ENCODE data around the gene RARRES2. TPM values are rescaled to one million over a fixed set of nuclear protein-coding genes. Genes with fewer than 3 reads are reported as not detected.
A peak's percentile ranks its signal among the peaks of the same experiment; 100 is the strongest.

RARRES2 gene
- total and polyA plus RNA-seq, 2 of the 13 experiments (the other 11 are each of a cell fraction or from before 2014, with no cell fraction given) = 134 to 172 TPM

- TF ChIP-seq SRSF1 (optimal IDR thresholded peaks at IDR 0.05; ENCODE audit: low read depth, low read length) = peak; percentile 95
- no peak; the same call in 1 of the 2 replicates for TF ChIP-seq TMF1 (CRISPR knock-in tag; IDR thresholded peaks at IDR 0.05; ENCODE audit: low read depth)
- TF ChIP-seq NFRKB (IDR thresholded peaks at IDR 0.05) = no peak
- TF ChIP-seq KAT7 (CRISPR knock-in tag; IDR thresholded peaks at IDR 0.05; ENCODE audit: borderline replicate concordance) = no peak; the same call in 1 of the 2 replicates
- TF ChIP-seq MBNL3 (CRISPR knock-in tag; conservative IDR thresholded peaks at IDR 0.05) = no peak
- TF ChIP-seq CREB3 (CRISPR knock-in tag; IDR thresholded peaks at IDR 0.05) = 0 out of 2 replicates have a peak, but pooled peaks have one; percentile 79
- no peak for TF ChIP-seq BRF2 (CRISPR knock-in tag; IDR thresholded peaks at IDR 0.05)
- no peak for TF ChIP-seq ZNF850 (CRISPR knock-in tag; conservative IDR thresholded peaks at IDR 0.05)
- no peak for TF ChIP-seq ZNF580 (CRISPR knock-in tag; IDR thresholded peaks at IDR 0.05; ENCODE audit: borderline replicate concordance, low read depth)
- TF ChIP-seq U2AF2 (IDR thresholded peaks at IDR 0.05; ENCODE audit: low read depth, low read length) = no peak
- TF ChIP-seq ZSCAN21 (CRISPR knock-in tag; IDR thresholded peaks at IDR 0.05; ENCODE audit: borderline replicate concordance) = no peak
- no peak for TF ChIP-seq SMYD3 (CRISPR knock-in tag; IDR thresholded peaks at IDR 0.05)
- no peak for TF ChIP-seq NFE2L1 (CRISPR knock-in tag; IDR thresholded peaks at IDR 0.05; ENCODE audit: borderline replicate concordance)
- 0 out of 2 replicates have a peak, but pooled peaks have one; percentile 10 for TF ChIP-seq CREB1 (IDR thresholded peaks at IDR 0.05)
- no peak for TF ChIP-seq CREB1 (CRISPR knock-in tag; IDR thresholded peaks at IDR 0.05)
- 0 out of 2 replicates have a peak, but pooled peaks have one; percentile 25 for TF ChIP-seq RNF2 (conservative IDR thresholded peaks at IDR 0.05; ENCODE audit: low read depth)
- no peak for TF ChIP-seq MYPOP (CRISPR knock-in tag; IDR thresholded peaks at IDR 0.05)
- TF ChIP-seq CREM (IDR thresholded peaks at IDR 0.05) = no peak
- no peak for TF ChIP-seq CREM (CRISPR knock-in tag; IDR thresholded peaks at IDR 0.05)
- TF ChIP-seq CENPX (CRISPR knock-in tag; IDR thresholded peaks at IDR 0.05) = no peak
- no peak for TF ChIP-seq NFIC (IDR thresholded peaks at IDR 0.05; ENCODE audit: low read length)
- TF ChIP-seq HIC2 (CRISPR knock-in tag; IDR thresholded peaks at IDR 0.05; ENCODE audit: low read depth) = peak; percentile 77
- TF ChIP-seq ZNF224 (CRISPR knock-in tag; IDR thresholded peaks at IDR 0.05) = no peak
- TF ChIP-seq ATF7 (IDR thresholded peaks at IDR 0.05) = no peak
- no peak for TF ChIP-seq ATF7 (CRISPR knock-in tag; IDR thresholded peaks at IDR 0.05)
- 0 out of 2 replicates have a peak, but pooled peaks have one; percentile 57 for TF ChIP-seq POGK (CRISPR knock-in tag; conservative IDR thresholded peaks at IDR 0.05)
These were observed 37.5 kb upstream of the RARRES2 start, which contains the start of gene ZNF775 (continued) for GRCh38 chr7:150378853-150379440.

All from HepG2 (cell line).